ENCODE measurements around the gene FKBP1A.

FKBP1A gene

GRCh38 chr20:1392693-1393506 lies at the start of gene FKBP1A:
FKBP1A (minus strand) TSS chr20:1393054; CDS start chr20:1392998, 56 bp downstream.
- DNase-seq = peak; percentile 75 to 88

GRCh38 chr20:1442304-1442703 lies 49.5 kb upstream of the FKBP1A start:
- DNase-seq = no peak

DNA sequence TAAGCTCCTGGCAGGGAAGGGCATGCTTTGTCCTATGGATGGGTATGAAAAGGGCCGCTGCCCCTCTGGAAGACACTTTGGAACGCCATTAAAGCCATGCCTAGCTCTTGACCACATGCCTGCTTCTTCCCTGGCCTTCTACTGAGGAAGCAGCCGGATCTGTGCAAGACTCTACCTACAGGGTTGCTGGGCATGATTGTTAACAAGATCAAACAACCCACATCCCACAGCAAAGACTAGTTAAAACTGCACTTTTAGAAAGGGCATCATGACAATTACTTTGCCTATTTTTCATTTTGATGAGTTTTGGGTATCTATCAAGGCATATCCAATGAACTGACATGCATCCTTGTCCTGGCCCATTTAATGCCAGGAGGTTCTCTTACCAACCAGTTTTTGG lies 48.3 kb upstream of the FKBP1A start:
- no peak for DNase-seq

GRCh38 chr20:1440024-1440423 lies 47.2 kb upstream of the FKBP1A start:
- peak in 1 of 2 experiments; percentile 23 for DNase-seq

DNA sequence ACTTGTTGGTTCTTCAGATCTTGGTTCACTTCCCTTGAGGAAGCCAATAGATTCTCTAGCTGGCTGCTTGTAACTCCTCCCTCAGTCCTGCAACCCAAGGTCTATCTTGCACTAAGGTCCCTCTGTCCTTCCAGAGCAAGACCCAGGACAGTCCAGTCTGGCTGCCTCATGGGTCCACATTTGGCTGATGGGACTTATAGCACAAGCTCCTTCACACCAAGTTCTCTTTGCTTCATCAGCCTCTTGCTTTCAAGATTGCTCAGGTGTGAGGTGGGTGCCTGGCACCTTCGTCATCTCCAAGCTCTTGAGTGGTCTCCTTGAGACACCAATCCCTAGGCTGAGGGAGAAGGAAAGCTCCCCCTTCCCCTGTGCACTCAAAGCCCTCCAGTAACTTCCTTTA lies 45.5 kb upstream of the FKBP1A start:
- peak; percentile 18 to 20 for DNase-seq

DNA sequence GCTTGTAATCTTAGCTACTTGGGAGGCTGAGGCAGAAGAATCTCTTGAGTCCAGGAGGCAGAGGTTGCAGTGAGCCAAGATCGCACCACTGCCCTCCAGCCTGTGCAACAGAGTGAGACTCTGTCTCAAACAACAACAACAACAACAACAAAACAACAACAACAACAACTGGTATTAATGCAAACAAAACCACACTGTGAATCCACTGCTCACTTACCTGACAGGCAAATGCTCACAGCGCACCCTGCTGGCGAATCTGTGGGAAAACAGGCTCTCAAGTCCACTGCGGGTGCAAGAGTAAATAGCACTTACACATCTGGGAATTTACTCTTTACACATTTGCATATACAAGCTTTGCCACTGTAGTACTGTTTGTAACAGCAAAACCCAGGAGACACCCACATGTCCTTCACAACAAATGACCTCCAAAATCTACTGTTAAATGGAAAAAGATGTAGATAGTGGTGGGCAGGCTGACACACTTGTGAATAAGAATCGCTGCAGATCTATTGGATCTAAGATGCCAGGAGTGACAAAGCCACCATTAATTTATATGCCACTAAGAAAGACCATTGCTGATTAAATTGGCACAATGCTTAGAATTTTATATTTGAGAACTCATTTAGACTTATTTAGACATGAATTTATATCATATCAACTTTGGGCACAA lies 44.5 kb upstream of the FKBP1A start:
- peak; percentile 54 to 67 for DNase-seq

DNA sequence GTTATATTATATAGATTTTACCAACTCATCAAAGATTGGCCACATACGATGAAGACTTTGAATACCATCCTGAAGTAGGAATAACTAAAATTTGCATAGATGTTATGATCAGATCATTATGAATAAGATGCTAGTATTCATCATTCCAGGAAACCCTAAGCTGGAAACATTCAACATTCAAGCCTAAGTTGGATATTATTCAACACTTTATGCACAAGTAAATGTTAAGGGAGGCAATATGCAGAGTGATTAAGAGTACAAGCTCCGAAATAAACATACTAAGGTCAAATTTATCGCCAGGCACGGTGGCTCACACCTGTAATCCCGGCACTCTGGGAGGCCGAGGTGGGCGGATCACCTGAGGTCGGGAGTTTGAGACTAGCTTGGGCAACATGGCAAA lies 43.4 kb upstream of the FKBP1A start:
- DNase-seq = no peak

GRCh38 chr20:1435337-1435699 lies 42.5 kb upstream of the FKBP1A start:
- no peak for DNase-seq

GRCh38 chr20:1434571-1435336 lies 41.9 kb upstream of the FKBP1A start:
- peak; percentile 90 to 92 for DNase-seq

GRCh38 chr20:1431158-1431557 lies 38.3 kb upstream of the FKBP1A start:
- no peak for DNase-seq

DNA sequence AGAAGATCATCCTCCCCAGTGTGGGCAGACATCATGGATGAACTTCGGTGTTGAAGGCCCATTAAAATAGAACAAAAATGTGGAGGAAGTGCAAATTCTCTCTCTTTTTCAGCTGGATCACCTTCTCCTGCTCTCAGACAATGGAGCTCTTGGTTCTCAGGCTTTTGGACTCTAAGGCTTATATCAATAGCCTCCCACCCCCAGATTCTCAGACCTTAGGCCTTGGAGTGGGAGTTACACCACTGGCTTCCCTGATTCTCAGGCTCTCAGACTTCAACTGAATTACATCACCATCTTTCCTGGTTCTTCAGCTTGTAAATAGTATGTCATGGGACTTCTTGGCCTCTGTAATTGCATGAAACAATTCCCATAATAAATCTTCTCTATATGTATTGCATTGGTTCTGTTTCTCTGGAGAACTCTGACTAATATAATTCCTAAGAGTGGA lies 37.2 kb upstream of the FKBP1A start:
- DNase-seq = no peak

- DNase-seq = no peak
Measured at GRCh38 chr20:1429143-1429728, 36.4 kb upstream of the FKBP1A start.

GRCh38 chr20:1427457-1428054 lies 34.7 kb upstream of the FKBP1A start:
- no peak for DNase-seq

GRCh38 chr20:1426231-1426849 lies 33.5 kb upstream of the FKBP1A start:
- DNase-seq = no peak

- no peak for DNase-seq
Measured at GRCh38 chr20:1424336-1424735, 31.5 kb upstream of the FKBP1A start.

- no peak for DNase-seq
Measured at GRCh38 chr20:1423625-1424106, 30.8 kb upstream of the FKBP1A start.

GRCh38 chr20:1423206-1423605 lies 30.4 kb upstream of the FKBP1A start:
- no peak for DNase-seq

GRCh38 chr20:1422753-1423152 lies 29.9 kb upstream of the FKBP1A start:
- no peak for DNase-seq

DNA sequence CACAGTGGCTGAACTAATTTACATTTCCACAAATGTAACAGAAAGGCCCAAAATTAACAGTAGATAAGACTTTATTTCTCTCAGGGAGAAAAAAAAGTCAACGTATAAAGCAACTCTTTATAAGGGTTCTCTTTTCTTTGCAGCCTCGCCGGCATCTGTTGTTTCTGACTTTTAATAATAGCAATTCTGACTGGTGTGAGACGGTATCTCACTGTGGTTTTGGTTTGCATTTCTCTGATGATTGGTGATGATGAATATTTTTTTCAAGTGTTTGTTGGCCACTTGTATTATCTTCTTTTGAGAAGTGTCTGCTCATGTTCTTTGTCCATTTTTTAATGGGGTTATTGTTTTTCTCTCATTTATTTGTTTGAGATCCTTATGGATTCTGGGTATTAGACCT lies 27.2 kb upstream of the FKBP1A start:
- DNase-seq = no peak

DNA sequence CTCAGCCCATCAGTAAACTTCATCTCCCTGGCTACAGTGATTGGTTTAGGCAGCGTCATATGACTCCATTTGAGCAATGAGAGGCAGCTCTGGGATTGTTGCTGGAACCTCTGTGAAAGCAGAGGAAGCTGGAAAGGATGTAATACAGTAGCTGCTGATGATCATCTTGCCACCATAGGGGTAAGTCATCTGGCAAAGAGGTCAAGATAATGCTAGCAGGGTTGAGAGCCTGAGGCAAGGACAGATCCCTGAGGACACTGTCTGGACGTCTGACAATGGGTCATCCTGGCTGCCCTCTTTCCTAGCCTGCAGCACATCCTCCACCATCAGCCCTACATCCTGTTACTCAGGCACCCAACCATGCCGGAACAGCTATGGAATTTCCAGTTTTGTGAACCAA lies 25.5 kb upstream of the FKBP1A start:
- DNase-seq = no peak

DNA sequence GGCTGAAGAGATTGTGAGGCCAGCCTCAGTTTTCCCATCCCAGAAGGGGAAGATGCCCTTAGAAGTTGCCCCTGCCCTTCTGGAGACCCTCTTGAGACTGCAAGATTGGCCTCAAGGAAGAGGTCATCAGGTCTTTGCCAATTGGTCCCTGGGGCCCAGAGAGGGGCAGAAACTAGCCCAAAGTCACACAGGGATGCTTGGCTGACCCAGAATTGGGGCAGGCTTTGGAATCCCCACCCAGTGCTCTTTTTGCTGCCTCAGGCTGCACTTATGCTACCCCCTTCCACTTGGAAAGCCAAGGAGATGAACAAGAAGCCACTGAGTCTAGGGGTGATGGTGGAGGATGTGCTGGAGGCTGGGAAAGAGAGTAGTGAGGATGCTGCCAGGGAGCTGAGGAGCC lies 24.9 kb upstream of the FKBP1A start:
- no peak for DNase-seq

GRCh38 chr20:1417273-1417672 lies 24.4 kb upstream of the FKBP1A start:
- DNase-seq = no peak

Data from AML-193 (cell line).